Stimulated activated CD4-positive, alpha-beta T cell treated with anti-CD3 and anti-CD28 coated beads, Interleukin-4, amount 100 ng/mL, for 48 hours (primary cell): ENCODE results near the gene LRWD1.
A peak's percentile ranks its signal among the peaks of the same experiment; 100 is the strongest.

Experiments
- DNase-seq, 2 donors: peaks; one replicate each; pipeline ENCODE4 v3.0.0-alpha.2; 2020; ENCODE audit warnings: low read depth in 2 of 2

LRWD1 gene

DNA sequence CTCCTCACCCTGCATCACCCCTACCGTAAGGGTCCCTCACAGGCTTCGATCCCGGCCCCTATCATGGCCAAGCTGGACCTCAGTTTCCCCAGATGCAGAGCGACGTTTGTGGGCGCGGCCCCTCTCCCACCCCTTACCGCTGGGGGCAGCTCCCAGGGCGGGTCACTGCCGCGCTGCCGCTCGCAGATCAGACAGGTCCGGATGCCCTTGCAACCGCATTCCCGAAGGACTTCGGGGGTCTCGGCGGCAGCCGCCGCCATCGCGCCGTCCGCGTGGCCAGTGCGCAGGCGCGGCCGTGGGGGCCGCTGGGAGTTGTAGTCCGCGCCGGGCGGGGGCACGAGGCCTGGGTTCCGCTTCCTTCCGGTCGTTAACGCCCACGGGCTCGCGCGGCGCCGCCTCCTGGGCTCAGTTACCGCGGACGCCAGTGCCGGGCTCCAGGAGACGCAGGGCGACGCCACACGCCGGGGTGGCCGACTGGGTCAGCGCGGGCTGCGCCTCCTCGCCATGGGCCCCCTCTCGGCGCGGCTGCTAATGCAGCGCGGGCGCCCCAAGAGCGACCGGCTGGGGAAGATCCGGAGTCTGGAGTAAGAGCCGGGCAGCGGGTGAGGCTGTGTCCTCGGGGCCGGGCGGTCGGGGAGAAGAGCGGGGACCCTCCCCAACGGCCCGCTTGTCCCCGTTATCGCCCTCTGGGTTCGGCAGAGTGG is at the start of gene LRWD1, which contains the start of gene ALKBH4:
Gene LRWD1 (plus strand): TSS at position 408 of the 704 bp plus-strand sequence. CDS start 97 bp downstream, at position 505.
Gene ALKBH4 (minus strand): TSS at position 287 of the 704 bp plus-strand sequence. CDS start 27 bp downstream, at position 260.
- DNase-seq = peak; percentile 95 to 96

- DNase-seq = peak; percentile 38 to 50
Measured at GRCh38 chr7:102415685-102416225, 49.0 kb upstream of the LRWD1 start.

DNA sequence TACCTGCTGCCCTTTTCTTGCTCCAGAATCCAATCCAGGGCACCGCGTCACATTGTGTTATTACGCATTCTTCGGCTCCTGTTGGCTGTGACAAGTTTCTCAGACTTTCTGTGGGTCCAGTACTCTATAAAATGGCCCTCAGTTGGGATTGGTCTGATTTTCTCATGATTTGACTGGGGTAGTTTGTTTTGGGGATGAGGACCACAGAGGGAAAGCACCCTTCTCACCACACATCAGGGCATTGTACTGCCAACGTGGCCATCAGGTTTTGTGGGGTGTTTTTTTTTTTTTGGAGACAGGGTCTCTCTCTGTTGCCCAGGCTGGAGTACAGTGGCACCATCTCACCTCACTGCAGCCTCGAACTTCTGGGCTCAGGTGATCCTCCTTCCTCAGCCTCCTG is 48.4 kb upstream of the LRWD1 start:
- DNase-seq = no peak

- DNase-seq = no peak
Measured at GRCh38 chr7:102417105-102417504, 47.7 kb upstream of the LRWD1 start.

DNA sequence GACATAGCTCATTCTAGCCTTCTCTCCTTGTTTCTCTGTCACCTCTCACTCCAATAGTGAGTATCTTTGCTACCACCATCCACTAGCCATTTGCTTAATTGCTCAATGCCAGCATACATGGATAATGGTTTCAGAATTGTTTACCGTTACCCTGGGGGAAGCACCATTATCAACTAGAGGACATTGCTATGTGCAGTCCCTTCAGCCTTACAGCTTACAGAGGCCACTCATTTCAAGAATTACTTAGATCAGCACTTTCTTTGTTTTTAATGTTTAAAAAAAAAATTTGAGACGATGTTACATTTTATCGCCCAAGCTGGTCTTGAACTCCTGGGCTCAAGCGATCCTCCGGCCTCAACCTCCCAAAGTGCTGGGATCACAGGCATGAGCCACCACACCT is 46.2 kb upstream of the LRWD1 start:
- no peak for DNase-seq

DNA sequence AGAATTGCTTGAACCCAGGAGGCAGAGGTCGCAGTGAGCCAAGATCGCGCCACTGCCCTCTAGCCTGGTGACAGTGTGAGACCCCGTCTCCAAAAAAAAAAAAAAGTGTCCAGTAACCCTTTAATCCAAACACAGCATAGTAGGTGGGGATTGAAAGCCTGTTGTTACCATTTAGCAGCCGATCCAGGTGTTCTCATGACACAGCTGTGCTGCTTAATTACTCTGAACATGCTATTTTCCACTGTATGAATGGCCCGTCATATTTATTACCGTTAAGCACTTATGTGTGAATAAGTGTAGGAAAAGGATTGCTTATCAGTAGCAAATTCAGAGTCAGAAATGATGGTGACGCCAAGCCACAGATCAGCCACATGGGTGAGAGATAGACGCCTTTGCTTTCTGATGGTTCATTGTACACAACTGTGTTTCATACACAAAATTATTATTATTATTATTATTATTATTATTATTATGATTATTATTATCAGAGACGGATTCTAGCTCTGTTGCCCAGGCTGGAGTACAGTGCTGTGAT is 43.0 kb upstream of the LRWD1 start:
- DNase-seq = no peak

GRCh38 chr7:102424129-102424551 is 40.6 kb upstream of the LRWD1 start:
- no peak for DNase-seq

DNA sequence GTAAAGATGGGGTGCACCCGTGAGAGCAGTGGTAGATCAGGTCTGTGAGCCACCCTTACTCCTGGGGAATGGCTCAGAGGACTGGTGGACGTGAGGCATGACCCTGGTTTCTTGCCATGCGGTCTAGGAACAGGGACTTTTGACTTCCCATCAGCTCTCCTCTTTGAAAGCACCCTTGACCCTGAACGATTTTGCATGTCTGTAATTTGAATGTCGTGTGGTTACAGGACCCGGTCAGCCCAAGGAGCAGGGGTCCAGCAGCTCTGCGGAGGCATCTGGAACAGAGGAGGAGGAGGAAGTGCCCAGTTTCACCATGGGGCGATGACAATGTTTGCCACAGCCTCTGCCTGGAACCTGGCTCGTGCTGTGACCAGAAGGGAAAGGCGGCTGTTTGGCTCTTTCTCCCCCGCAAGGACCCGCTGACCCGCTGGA is 40.0 kb upstream of the LRWD1 start:
- no peak for DNase-seq

DNA sequence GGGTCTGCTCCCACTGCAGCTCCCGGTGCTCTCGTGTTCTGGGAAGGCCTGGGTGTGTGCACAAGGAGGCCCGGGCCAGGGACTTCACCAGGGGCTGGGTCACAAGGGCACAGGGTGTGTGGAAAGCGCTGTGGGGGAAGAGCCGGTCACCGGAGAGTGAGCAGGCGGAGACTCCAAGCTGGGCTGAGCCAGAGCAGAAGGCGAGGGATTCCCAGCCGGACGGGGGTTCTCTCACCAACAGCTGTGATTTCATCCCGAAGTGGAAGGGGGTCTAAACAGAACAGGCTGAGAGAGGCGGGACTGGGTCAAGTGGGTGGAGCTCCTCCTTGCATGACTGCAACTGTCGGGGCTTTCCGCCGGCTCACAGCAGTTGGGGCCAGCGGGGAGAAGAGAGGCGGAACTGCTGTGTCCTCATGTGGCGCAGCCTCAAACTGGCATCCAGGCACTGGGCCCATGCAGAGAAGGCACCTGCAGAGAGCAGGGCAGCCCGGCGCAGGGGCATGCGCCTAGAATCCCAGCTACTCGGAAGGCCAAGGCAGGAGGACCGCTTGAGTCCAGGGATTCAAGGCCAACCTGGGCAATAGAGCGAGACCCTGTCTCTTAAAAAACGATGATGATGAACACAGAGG is 39.0 kb upstream of the LRWD1 start:
- peak; percentile 67 to 79 for DNase-seq

DNA sequence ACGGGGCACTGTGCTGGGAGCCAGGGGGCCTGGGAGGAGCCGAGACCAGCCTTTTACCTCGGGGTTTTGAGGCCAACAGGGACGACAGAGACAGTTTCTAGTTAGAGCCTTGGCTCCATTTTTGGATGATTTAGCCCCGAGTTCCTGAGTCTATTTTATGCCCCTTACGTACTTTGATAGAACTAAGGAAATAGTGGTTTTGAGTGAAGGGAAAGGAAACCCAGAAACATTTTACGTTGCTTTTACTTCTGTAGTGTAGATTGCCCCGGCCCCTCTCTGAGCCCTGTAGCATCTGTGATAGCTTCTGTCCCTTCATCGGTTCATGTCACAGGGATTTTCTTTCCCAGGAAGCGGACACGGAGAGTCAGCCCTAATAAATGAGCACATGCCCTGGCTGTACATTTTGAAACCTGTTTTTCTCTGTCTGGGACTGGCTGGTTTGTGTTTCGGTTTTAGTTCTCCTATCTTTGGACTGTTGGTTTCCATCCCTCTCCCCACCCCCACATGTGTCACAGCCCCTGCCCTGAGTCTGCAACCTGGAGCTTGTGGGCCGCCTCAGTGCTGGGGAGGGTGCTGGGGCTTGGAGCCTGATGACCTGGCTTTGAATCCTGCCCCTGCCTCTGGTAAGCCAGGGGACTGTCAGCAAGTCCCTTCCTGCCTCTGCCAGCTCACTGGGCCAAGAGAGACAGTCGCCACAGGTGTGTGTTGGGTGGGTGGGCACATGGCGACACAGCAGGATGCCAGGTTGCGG is 38.3 kb upstream of the LRWD1 start:
- peak; percentile 61 to 80 for DNase-seq

DNA sequence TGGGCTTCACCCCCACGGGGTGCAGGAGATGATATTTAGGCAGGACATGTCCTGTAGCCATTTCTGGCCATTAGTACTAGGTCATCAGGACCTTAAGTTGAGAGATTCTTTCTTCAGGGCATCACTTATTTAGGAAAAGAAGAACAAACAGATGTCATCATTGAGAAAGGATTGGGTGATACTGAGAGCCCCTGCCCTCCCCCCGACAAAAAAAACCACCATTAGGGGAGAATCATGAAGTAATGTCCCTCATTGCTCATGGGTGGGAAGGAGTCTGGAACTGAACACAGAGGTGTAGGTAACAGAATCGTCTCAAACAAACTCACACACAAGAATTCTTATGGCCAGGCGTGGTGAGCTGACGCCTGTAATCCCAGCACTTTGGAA is 37.8 kb upstream of the LRWD1 start:
- no peak for DNase-seq

GRCh38 chr7:102429141-102429899 is 35.5 kb upstream of the LRWD1 start:
- no peak for DNase-seq

GRCh38 chr7:102431617-102432298 is 33.0 kb upstream of the LRWD1 start:
- peak in 1 of 2 donors; percentile 24 for DNase-seq

GRCh38 chr7:102432442-102433218 is 32.2 kb upstream of the LRWD1 start:
- no peak for DNase-seq

DNA sequence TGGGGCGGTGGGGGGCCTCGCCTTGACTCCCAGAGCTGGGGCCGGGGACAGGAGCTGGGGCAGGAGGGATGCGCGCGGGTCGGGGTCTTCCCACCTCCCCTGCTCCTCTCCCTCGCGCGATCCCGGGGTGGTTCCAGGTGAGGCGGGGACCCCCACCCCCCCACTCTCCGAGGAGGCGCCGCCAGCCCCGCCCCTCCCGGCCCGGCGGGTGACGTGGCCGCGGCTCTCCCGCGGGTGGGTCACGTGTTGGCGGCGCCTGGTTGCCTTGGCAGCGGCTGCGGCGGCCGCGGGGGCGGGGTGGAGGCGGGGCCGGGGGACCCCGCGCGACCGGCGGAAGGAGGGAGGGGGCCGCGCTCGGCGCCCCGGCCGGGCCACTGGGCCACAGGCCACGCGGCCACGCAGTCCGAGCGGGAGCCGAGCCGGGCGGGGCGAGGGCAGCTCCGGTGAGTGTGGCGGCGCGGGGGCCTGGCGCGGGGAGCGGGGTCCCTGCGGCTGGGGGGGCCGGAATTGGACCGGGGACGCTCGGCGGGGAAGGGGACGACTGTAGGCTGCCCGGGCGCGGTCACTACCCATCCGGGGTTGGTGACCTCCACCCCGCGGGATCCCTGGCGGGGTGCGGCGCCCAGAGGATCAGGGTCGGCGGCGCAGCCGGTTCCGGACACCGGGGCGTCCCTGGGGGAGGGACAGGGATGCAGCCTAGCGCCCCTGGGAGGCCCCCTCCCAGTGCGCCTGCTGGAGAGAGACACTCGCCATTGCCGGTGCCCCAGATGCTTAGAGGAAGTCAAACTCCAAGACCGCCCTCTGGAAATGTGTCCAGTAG is 31.4 kb upstream of the LRWD1 start, which contains the start of gene ORAI2:
Gene ORAI2 (plus strand): TSS at position 357 of the 820 bp plus-strand sequence. CDS start 5,382 bp downstream, outside the sequence.
- DNase-seq = peak; percentile 76 to 84

DNA sequence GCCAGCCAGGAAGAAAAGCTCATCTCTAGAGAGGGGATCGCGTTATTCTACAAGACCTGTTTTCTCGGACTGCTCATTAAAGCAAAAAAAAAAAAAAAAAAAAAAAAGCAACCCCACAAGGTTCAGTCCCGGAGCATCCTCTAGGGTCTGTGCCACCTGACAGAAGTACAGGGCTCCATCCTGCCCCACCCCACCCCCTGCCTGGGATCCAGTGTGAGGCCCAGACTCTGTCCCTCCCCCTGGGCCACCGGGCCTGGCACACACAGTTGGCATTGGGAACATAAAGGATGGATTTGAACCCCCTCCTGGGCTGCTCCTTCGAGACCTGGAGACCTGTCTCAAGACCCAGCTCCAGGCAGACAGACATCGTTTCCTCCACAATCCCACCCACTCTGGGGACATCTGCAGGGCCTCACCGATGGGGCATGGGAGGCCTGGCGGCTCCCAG is 30.7 kb upstream of the LRWD1 start:
- no peak for DNase-seq

GRCh38 chr7:102436118-102436517 is 28.7 kb upstream of the LRWD1 start:
- no peak for DNase-seq

DNA sequence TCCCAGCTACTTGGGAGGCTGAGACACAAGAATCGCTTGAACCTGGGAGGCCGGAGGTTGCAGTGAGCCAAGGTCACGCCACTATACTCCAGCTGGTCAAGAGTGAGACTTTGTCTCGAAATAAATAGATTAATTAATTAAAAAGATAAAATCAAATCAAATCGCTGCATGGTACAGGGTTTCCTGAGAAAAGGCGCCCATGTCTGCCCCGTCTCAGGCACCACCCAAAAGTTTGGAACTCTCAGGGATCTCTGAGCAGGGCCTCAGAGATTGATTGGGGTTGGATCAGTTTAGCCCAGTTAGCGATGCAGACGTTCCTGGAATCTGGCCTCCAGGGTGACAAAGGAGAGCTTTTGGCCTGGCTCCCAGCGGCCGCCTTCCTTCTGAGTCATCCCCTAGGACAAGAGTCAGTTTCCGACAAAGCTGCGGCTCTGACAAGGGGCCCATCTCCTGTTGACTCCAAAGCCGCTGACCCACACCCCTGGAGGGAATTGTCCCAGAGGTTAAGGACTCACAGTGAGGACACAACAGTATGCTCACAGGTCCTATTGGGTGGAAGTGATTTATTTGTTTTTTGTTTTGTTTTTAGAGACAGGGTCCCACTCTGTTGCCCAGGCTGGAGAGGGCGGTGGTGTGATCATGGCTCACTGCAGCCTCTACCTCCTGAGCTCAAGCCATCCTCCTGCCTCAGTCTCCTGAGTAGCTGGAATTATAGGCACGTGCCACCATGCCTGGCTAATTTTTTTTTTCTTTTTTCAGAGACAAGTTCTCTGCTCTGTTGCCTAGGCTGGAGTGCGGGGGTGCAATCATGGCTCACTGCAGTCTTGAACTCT is 24.6 kb upstream of the LRWD1 start:
- DNase-seq = no peak
